Activated CD8-positive, alpha-beta T cell treated with anti-CD3 and anti-CD28 coated beads for 36 hours (primary cell): ENCODE measurements around the gene UBE2D1. TPM values are rescaled to one million over a fixed set of nuclear protein-coding genes. Genes with fewer than 3 reads are reported as not detected.

Source experiments
- ATAC-seq: fragments of 200-7000 bp; cut with Tn5 transposase; one replicate; pipeline ENCODE4 v1.10.0; 2021; ENCODE audit warnings: mild to moderate bottlenecking, moderate library complexity
- CTCF ChIA-PET: fragments of 350-600 bp; sonication (Branson Sonifier 250); formaldehyde crosslinking; loops from one replicate; lab custom pipeline; 2021; ENCODE audit warnings: antibody characterized with exemption; lab: Charles Lee
- POLR2A ChIA-PET: fragments of 350-600 bp; sonication (Branson Sonifier 250); formaldehyde crosslinking; loops from one replicate; lab custom pipeline; 2021; ENCODE audit warnings: antibody characterized with exemption; lab: Charles Lee
- DNase-seq: peaks from one replicate; pipeline ENCODE4 v3.0.0-alpha.2; 2020
- H3K27ac Mint-ChIP-seq: one replicate; pipeline ENCODE4 v1.8.0; 2021; ENCODE audit warnings: mild to moderate bottlenecking, mixed read lengths
- H3K27me3 Mint-ChIP-seq: one replicate; pipeline ENCODE4 v1.8.0; 2021; ENCODE audit warnings: mixed read lengths
- H3K36me3 Mint-ChIP-seq: one replicate; pipeline ENCODE4 v1.8.0; 2021; ENCODE audit warnings: low read depth, mixed read lengths
- H3K4me1 Mint-ChIP-seq: one replicate; pipeline ENCODE4 v1.8.0; 2021; ENCODE audit warnings: low read depth, mixed read lengths
- H3K4me3 Mint-ChIP-seq: one replicate; pipeline ENCODE4 v1.8.0; 2021; ENCODE audit warnings: mild to moderate bottlenecking, moderate library complexity, mixed read lengths
- H3K9me3 Mint-ChIP-seq: one replicate; pipeline ENCODE4 v1.8.0; 2021; ENCODE audit warnings: mixed read lengths
- intact Hi-C: fragments of 100-400 bp; cut with micrococcal nuclease; formaldehyde crosslinking; loops from one replicate; pipeline ENCODE4 v1.10.0; 2022
- total RNA-seq, 2 experiments: library from RNA; stranded (reverse); gene quantifications; one replicate each; pipeline ENCODE4 v1.2.3, GENCODE V29; 2021
- TF ChIP-seq, protein P1 (sequence below): fragments of 200-600 bp; IDR thresholded peaks from one replicate; pipeline ENCODE4 v1.8.0; 2022; ENCODE audit warnings: antibody characterized with exemption, mild to moderate bottlenecking

The UBE2D1 gene
- total RNA-seq, 2 experiments from 2014 or later, result 12.1 to 12.8 TPM

DNA sequence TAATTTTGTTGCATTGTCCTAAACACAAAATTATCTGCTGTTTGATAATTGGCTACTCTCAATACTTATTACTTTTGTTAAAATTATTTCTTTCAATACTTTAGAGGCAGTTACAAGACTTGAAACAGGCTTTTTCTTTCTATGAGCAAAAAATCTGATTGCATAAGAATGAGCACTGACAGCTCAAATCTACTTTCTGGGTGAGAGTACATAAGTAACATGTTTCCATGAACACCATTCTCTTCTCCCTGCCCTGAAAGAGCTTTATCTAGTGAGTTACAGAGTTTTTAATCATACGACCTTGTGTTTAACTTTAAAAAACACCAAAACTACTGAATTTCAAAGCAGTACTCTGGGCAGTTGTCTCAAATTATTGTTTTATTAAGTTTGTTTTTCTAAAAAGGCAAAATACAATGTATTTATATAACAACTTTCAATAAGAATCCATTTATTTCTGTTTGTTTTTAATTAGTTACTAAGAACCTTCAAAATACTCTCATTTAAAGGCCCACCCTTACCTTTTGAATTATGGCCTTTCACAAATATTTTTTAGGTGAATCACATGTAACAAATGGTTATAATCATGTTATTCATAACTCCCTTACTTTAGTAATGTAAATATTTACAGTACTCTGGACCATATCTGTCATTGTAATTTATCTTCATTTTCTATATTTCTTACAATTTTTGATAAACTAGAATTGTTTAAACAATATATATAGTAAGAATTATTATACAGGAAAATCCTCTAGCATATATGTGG is 27.4 kb downstream of the UBE2D1 start:
- H3K27ac Mint-ChIP-seq, result no peak overlapping the region
- TF ChIP-seq, protein P1, sequence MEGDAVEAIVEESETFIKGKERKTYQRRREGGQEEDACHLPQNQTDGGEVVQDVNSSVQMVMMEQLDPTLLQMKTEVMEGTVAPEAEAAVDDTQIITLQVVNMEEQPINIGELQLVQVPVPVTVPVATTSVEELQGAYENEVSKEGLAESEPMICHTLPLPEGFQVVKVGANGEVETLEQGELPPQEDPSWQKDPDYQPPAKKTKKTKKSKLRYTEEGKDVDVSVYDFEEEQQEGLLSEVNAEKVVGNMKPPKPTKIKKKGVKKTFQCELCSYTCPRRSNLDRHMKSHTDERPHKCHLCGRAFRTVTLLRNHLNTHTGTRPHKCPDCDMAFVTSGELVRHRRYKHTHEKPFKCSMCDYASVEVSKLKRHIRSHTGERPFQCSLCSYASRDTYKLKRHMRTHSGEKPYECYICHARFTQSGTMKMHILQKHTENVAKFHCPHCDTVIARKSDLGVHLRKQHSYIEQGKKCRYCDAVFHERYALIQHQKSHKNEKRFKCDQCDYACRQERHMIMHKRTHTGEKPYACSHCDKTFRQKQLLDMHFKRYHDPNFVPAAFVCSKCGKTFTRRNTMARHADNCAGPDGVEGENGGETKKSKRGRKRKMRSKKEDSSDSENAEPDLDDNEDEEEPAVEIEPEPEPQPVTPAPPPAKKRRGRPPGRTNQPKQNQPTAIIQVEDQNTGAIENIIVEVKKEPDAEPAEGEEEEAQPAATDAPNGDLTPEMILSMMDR, result no peak
- peaks cover 17% of the 10 kb centered on the region for H3K36me3 Mint-ChIP-seq
- peaks cover 22% of the 10 kb centered on the region for H3K4me1 Mint-ChIP-seq
- H3K27me3 Mint-ChIP-seq, result no peaks in the 10 kb centered on the region
- ChIA-PET CTCF (no interaction called here), POLR2A (no interaction called here)
- intact Hi-C loops, result no loop called here
- H3K4me3 Mint-ChIP-seq, result no peak overlapping the region
- DNase-seq, result no peak
- ATAC-seq, result no peak
- H3K9me3 Mint-ChIP-seq, result no peaks in the 10 kb centered on the region

DNA sequence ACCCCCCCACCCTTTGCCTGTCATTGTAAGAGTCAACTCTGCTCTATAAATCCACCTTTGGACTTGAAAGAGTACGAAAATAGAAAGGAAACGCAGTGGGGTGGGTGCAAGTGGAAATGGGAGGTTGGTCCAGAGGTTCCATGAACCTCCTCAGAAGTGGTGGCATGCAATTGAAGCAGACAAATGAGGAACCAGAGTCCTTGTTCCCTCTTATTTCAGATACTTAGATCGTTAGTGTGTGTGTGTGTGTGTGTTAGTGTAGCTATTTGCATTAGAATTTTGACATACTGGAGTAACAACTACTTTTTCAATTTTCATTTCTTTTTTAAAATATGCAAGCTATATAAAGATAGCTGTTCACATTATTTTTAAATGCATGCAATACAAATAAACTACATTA is 32.3 kb downstream of the UBE2D1 start:
- H3K27me3 Mint-ChIP-seq, result no peaks in the 10 kb centered on the region
- ATAC-seq (no peak), DNase-seq (no peak)
- CTCF ChIA-PET, result interaction anchor here (1.1 to 1.7 kb wide), 2 partner anchors 14 to 18 kb away, joined by 3 to 7 read pairs; partner anchors contain the start of gene TFAM
- H3K4me3 Mint-ChIP-seq, result no peak overlapping the region
- no peaks in the 10 kb centered on the region for H3K9me3 Mint-ChIP-seq
- intact Hi-C loops, result no loop called here
- peaks cover 13% of the 10 kb centered on the region for H3K36me3 Mint-ChIP-seq
- POLR2A ChIA-PET, result interaction anchor here (0.5 kb wide), 1 partner anchor 1870 kb away, joined by 3 read pairs; no protein-coding TSS in a partner anchor
- no peaks in the 10 kb centered on the region for H3K4me1 Mint-ChIP-seq
- H3K27ac Mint-ChIP-seq, result no peak overlapping the region
- TF ChIP-seq, protein P1, result no peak

- Mint-ChIP-seq H3K4me3 (no peak overlapping the region), H3K27me3 (no peaks in the 10 kb centered on the region), H3K4me1 (no peaks in the 10 kb centered on the region), H3K27ac (no peak overlapping the region), H3K36me3 (no peaks in the 10 kb centered on the region), H3K9me3 (no peaks in the 10 kb centered on the region)
- no peak for DNase-seq
- intact Hi-C loops, result no loop called here
- ATAC-seq, result no peak
- ChIA-PET POLR2A (no interaction called here), CTCF (interaction anchor here (1.0 kb wide), 1 partner anchor 72 kb away, joined by 4 read pairs; no protein-coding TSS in a partner anchor)
- TF ChIP-seq, protein P1, result no peak
Observed at GRCh38 chr10:58371473-58371872, 36.7 kb downstream of the UBE2D1 start.

- ATAC-seq (no peak), DNase-seq (no peak)
- TF ChIP-seq, protein P1, result no peak
- ChIA-PET CTCF (no interaction called here), POLR2A (no interaction called here)
- Mint-ChIP-seq H3K9me3 (no peaks in the 10 kb centered on the region), H3K4me3 (no peak overlapping the region), H3K4me1 (no peaks in the 10 kb centered on the region), H3K27me3 (no peaks in the 10 kb centered on the region), H3K36me3 (no peaks in the 10 kb centered on the region), H3K27ac (no peak overlapping the region)
- intact Hi-C loops, result no loop called here
Observed at GRCh38 chr10:58372607-58373441, 38.0 kb downstream of the UBE2D1 start.

- ChIA-PET POLR2A (no interaction called here), CTCF (no interaction called here)
- no peaks in the 10 kb centered on the region for H3K36me3 Mint-ChIP-seq
- ATAC-seq, result no peak
- H3K27me3 Mint-ChIP-seq, result no peaks in the 10 kb centered on the region
- no peaks in the 10 kb centered on the region for H3K9me3 Mint-ChIP-seq
- H3K4me1 Mint-ChIP-seq, result no peaks in the 10 kb centered on the region
- no peak overlapping the region for H3K27ac Mint-ChIP-seq
- H3K4me3 Mint-ChIP-seq, result no peak overlapping the region
- intact Hi-C loops, result no loop called here
- TF ChIP-seq, protein P1, result no peak
- no peak for DNase-seq
Observed at GRCh38 chr10:58373442-58373827, 38.6 kb downstream of the UBE2D1 start.
